LNCaP clone FGC (cell line): ENCODE results near the gene MS4A4A.

Experiments
- DNase-seq: peaks from one replicate; pipeline ENCODE4 v3.0.0-alpha.2; 2011; ENCODE audit warnings: low read depth
- H3K4me3 ChIP-seq: 2 replicates; pipeline ENCODE4 v1.5.1; 2011; ENCODE audit warnings: mild to moderate bottlenecking, low read depth, low read length, control low read depth
- TF ChIP-seq, protein P1 (sequence below): IDR thresholded peaks from 2 replicates; pipeline ENCODE4 v1.5.1; 2012; ENCODE audit warnings: mild to moderate bottlenecking; ENCODE audit not compliant: control insufficient read depth, insufficient read depth; ENCODE audit errors: extremely low read depth

Gene MS4A4A

DNA sequence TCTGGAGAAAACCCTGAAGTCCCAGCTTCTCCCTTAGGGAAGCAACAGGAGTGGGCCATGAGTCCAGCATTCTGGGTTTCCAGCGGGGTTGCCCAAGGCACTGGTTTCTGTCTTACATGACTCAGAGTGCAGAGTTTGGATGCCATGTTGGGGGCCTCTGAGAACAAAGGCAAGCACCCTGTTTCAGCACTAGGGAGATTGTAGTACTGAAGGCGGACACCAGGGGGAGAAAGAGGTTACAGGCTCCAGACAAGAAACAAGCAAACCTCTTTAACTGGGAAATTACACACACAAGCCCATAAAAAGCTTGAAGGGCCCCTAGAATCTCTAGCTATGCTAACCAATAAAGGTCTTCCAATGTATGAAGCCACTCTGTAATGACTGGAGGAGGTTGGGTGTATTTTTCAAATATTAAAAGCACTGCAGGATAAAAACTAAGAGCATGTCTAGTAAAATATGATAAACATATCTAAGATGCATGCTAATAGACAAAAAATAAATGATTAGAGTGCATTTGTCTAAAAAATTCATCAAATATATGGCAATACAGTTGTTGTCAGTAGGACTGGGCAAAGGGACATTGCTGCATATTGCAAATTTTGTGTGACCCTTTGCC is 53.6 kb downstream of the MS4A4A start:
- TF ChIP-seq, protein P1, sequence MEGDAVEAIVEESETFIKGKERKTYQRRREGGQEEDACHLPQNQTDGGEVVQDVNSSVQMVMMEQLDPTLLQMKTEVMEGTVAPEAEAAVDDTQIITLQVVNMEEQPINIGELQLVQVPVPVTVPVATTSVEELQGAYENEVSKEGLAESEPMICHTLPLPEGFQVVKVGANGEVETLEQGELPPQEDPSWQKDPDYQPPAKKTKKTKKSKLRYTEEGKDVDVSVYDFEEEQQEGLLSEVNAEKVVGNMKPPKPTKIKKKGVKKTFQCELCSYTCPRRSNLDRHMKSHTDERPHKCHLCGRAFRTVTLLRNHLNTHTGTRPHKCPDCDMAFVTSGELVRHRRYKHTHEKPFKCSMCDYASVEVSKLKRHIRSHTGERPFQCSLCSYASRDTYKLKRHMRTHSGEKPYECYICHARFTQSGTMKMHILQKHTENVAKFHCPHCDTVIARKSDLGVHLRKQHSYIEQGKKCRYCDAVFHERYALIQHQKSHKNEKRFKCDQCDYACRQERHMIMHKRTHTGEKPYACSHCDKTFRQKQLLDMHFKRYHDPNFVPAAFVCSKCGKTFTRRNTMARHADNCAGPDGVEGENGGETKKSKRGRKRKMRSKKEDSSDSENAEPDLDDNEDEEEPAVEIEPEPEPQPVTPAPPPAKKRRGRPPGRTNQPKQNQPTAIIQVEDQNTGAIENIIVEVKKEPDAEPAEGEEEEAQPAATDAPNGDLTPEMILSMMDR = peak; percentile 69
- DNase-seq = peak; percentile 15
- no peak overlapping the region for H3K4me3 ChIP-seq

- DNase-seq = no peak
- H3K4me3 ChIP-seq = no peak overlapping the region
- TF ChIP-seq, protein P1 = no peak
Measured at GRCh38 chr11:60336767-60337391, 56.4 kb downstream of the MS4A4A start.

DNA sequence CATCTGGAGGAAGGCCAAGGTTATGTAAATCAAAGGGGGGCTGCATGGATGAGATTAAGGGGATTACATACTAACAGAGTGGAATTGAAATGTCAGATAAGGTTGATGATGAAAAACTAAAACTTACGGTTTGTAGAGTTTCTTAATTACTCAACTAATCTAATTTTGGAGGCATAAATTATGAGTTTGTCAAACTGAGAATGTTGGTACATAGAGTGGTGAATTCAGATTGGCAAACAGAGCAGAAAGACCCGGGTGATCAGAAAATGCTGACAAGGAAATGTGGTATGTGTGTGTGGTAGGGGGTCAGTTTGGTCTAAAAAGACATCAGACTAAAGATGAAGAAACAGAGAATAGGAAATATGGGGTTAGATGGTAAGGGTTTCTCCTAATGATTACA is 57.6 kb downstream of the MS4A4A start:
- TF ChIP-seq, protein P1 = no peak
- DNase-seq = no peak
- H3K4me3 ChIP-seq = no peak overlapping the region

- H3K4me3 ChIP-seq = no peak overlapping the region
- TF ChIP-seq, protein P1 = no peak
- no peak for DNase-seq
Measured at GRCh38 chr11:60339356-60339755, 58.9 kb downstream of the MS4A4A start.

- TF ChIP-seq, protein P1 = peak; percentile 63
- DNase-seq = no peak
- H3K4me3 ChIP-seq = no peak overlapping the region
Measured at GRCh38 chr11:60343094-60343704, 62.7 kb downstream of the MS4A4A start.

DNA sequence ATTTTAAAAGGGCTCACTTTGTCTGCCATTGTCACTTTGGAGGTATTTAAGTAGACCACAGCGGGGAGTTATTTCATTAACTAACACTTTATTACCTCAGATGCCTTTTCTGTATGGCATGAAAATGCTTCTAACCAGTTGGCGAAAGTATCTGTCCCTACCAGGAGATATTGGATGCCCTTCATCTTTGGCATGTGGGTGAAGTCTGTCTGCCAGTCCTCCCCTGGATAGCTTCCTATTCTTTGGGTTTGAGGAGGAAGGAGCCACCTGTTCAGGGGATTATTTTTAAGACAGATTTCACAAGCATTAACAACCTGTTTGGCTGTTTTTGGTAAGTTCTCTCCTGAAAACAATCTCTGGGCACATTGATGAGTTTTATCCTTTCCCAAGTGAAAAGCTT is 63.7 kb downstream of the MS4A4A start:
- no peak overlapping the region for H3K4me3 ChIP-seq
- TF ChIP-seq, protein P1 = no peak
- no peak for DNase-seq
